GM19025 (cell line): ENCODE data around the gene EXPH5.

Source experiments
- ATAC-seq: cut with Tn5 transposase; IDR thresholded peaks from one replicate; pipeline ENCODE4 v1.9.1; 2021; ENCODE audit warnings: mild to moderate bottlenecking, low read depth, moderate library complexity; ENCODE audit not compliant: unreplicated experiment

EXPH5 gene

GRCh38 chr11:108568195-108568858 is 25.2 kb downstream of the EXPH5 start:
- ATAC-seq = no peak

- no peak for ATAC-seq
These were observed 27.9 kb downstream of the EXPH5 start for GRCh38 chr11:108565653-108566052.

- no peak for ATAC-seq
These were observed 30.6 kb downstream of the EXPH5 start for GRCh38 chr11:108562746-108563581.

GRCh38 chr11:108561535-108561991 is 32.0 kb downstream of the EXPH5 start:
- no peak for ATAC-seq

- no peak for ATAC-seq
These were observed 33.7 kb downstream of the EXPH5 start for GRCh38 chr11:108559904-108560303.

GRCh38 chr11:108559340-108559739 is 34.2 kb downstream of the EXPH5 start:
- no peak for ATAC-seq

- peak; percentile 95 for ATAC-seq
These were observed 35.3 kb downstream of the EXPH5 start for GRCh38 chr11:108558222-108558621.

- ATAC-seq = no peak
These were observed 37.5 kb downstream of the EXPH5 start for GRCh38 chr11:108556019-108556418.

GRCh38 chr11:108551651-108552462 is 41.7 kb downstream of the EXPH5 start:
- ATAC-seq = no peak

- no peak for ATAC-seq
These were observed 44.2 kb downstream of the EXPH5 start for GRCh38 chr11:108549319-108549885.

GRCh38 chr11:108545909-108546501 is 47.6 kb downstream of the EXPH5 start:
- ATAC-seq = no peak

- ATAC-seq = no peak
These were observed 50.1 kb downstream of the EXPH5 start for GRCh38 chr11:108543316-108543964.

- ATAC-seq = no peak
These were observed 52.0 kb downstream of the EXPH5 start for GRCh38 chr11:108541531-108541930.

- no peak for ATAC-seq
These were observed 55.1 kb downstream of the EXPH5 start for GRCh38 chr11:108538502-108538901.

GRCh38 chr11:108538022-108538424 is 55.5 kb downstream of the EXPH5 start:
- ATAC-seq = no peak

- ATAC-seq = no peak
These were observed 56.8 kb downstream of the EXPH5 start for GRCh38 chr11:108536783-108537182.

GRCh38 chr11:108535384-108535955 is 58.1 kb downstream of the EXPH5 start:
- no peak for ATAC-seq

GRCh38 chr11:108534274-108534882 is 59.2 kb downstream of the EXPH5 start:
- no peak for ATAC-seq

- no peak for ATAC-seq
These were observed 63.1 kb downstream of the EXPH5 start for GRCh38 chr11:108530426-108530825.
